Inferior parietal cortex (tissue), 1 donor: Measurements from ENCODE around the gene CFAP107.
"Not testable (repeated sequence)": the region's sequence is repeated elsewhere in the genome, so short reads cannot be mapped to it uniquely, and the experiment has no call there.

ENCODE experiments used
- DNase-seq: peaks from one replicate; pipeline ENCODE4 v3.0.0-alpha.2; 2016; ENCODE audit errors: extremely low spot score

The CFAP107 gene

GRCh38 chr1:12778061-12778460 is 32.1 kb downstream of the CFAP107 start:
- no peak for DNase-seq

- no peak for DNase-seq
Measured at GRCh38 chr1:12778907-12779306, 32.9 kb downstream of the CFAP107 start.

- DNase-seq: not testable (repeated sequence)
Measured at GRCh38 chr1:12781488-12781887, 35.5 kb downstream of the CFAP107 start.

GRCh38 chr1:12783783-12784182 is 37.8 kb downstream of the CFAP107 start:
- not testable (repeated sequence) for DNase-seq

- DNase-seq: not testable (repeated sequence)
Measured at GRCh38 chr1:12784729-12785128, 38.7 kb downstream of the CFAP107 start.

- not testable (repeated sequence) for DNase-seq
Measured at GRCh38 chr1:12791097-12791496, 45.1 kb downstream of the CFAP107 start, which contains the start of gene PRAMEF1. Gene PRAMEF1 (plus strand): TSS chr1:12791397. CDS start chr1:12793228, 1,831 bp downstream.

DNA sequence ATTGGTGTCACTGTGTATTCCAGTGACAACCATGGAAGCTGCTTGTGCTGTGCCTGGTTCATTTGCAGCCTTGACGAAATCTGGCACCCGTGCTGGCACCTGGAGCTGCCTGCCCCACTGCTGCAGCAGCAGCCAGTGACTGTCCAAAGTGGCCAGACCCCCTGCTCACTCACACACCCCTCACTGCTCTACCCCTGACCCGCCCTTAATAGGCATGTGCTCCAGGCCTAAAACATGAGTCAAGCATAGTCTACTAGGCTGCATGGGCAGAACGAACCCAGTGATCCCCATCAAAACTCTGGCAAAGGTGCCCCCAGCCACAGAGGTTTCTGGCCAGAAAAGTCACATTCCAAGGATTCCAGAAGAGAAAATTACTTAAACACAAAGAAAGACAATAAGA is 52.9 kb downstream of the CFAP107 start:
- DNase-seq: no peak

DNA sequence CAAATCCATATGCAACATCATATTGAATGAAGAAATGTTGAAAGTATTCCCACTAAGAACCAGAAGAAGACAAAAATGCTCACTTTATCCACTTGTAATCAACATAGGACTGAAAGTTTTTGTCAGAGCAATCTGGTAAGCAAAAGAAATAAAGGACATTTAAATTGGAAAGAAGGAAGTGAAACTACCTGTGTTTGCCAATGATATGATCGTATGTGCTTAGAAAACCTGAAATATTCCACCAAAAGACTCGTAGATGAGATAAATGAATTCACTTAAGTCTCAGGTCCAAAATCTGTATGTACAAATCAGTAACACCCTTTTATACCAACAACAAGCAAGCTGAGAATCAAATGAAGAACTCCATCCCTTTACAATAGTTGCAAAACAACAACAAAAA is 53.7 kb downstream of the CFAP107 start:
- no peak for DNase-seq

DNA sequence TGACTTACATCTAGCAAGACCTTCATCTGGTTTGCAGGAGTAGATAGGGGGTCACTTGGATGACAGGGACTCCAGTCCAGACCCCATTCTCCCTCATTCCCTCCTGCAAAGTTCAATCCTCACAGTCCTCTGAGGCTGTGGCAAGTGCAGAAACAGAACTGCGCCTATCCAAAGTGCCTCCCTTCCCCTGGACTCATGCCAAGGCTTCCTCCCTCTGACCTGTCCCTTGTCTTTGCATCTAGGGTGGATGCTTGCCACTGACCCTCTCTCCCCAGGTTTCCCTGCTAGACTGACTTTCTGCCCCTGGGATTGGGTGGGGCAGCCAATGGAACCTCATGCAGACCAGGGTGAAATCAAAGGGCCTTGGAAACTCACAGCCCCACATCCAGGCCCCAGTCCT is 63.9 kb downstream of the CFAP107 start:
- no peak for DNase-seq

DNA sequence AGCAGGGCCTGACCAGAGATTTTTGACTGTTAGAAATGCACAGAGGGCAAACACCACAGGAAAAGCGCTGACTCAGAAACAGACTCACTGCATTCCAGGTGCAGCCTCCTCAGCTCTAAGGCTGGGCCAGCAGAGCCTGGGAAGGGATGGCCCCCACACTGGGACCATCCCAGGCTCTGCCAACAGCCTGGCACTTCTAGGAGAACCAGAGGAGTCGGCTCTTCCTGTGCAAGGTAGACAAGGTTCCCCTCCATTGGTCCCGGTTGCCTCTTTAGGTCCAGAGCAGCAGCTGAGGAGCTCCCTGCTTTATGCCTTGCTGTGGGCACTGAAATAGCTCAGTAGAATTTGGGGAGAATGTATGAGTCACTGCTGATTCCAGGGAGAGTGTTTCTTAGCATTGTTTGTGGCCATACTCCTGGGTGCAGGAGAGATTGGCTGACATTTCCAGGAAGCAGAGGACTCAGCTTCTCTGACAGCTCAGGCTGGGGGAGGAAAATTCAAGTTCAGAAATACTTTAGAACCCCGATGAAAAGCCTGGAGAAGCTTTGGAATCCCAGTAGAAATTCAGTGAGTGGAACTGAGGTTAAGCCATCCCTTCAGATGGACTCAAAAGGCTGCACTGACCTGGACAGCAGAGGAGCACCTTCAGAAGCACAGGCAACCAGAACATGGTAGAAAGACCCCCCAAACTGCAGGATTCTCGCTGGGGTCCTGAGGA is 64.8 kb downstream of the CFAP107 start:
- peak; percentile 8 for DNase-seq

DNA sequence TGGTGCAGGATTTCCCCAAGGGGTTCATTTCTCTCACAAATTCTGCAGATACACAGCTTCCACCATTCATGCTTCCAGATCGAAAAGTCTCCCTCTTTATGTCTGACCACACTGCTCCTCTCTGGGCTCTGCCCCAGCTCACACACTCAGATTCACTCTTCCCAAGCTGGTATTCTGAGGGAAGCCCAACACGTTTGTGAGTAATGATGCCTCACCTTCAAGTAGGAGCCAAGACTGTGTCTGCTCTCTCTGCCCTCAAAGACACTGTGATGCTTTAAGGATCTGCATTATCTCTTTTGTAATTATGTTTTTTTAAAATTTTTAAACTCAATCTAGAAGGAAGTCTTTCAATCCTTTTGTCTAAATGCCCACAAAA is 65.4 kb downstream of the CFAP107 start:
- DNase-seq: no peak
